K562 (cell line): Measurements from ENCODE around the gene EIF4E3.

ENCODE experiments used
- BRCA1 ChIP-seq, 2 experiments: fragments of 450-650 bp in 1 of 2; sonication (generic) in 1 of 2; formaldehyde crosslinking in 1 of 2; IDR thresholded peaks; 2 replicates each; pipeline versions ENCODE4 v1.5.0 to v1.6.1; 2017 to 2020; ENCODE audit warnings: mild to moderate bottlenecking in 1 of 2, missing genetic modification reagents in 1 of 2
- CREB1 ChIP-seq, 2 experiments: sonication (generic) in 1 of 2; formaldehyde crosslinking in 1 of 2; IDR thresholded peaks; 2 replicates each; pipeline versions ENCODE4 v1.6.1 to v1.8.0; 2012 to 2022; ENCODE audit warnings: inconsistent platforms in 1 of 2, mild to moderate bottlenecking in 1 of 2, missing genetic modification reagents in 1 of 2, moderate library complexity in 1 of 2
- KLF6 ChIP-seq: fragments of 250-450 bp; sonication (Bioruptor Pico); IDR thresholded peaks from 2 replicates; pipeline ENCODE4 v1.4.0; 2020; ENCODE audit warnings: mild to moderate bottlenecking, moderate library complexity, borderline replicate concordance
- ZFP91 ChIP-seq: sonication (generic); formaldehyde crosslinking; IDR thresholded peaks from 2 replicates; pipeline ENCODE4 v1.8.0; 2022; ENCODE audit warnings: mild to moderate bottlenecking, missing genetic modification reagents

- no peak for TF ChIP-seq KLF6 (CRISPR knock-in tag)
- TF ChIP-seq ZFP91 (CRISPR knock-in tag), result no peak
- TF ChIP-seq CREB1 (IDR thresholded peaks at IDR 0.05), result no peak
- TF ChIP-seq CREB1 (CRISPR knock-in tag; IDR thresholded peaks at IDR 0.05), result no peak
- TF ChIP-seq BRCA1 (IDR thresholded peaks at IDR 0.05), result no peak
- TF ChIP-seq BRCA1 (CRISPR knock-in tag; IDR thresholded peaks at IDR 0.05), result no peak
These were observed 22.8 kb downstream of the EIF4E3 start for GRCh38 chr3:71702131-71703024.
